Right hindlimb (tissue), 1 donor: Measurements from ENCODE around the gene NAALADL2.

Source experiments
- DNase-seq: peaks from one replicate; pipeline ENCODE4 v3.0.0-alpha.2; 2018

Gene NAALADL2

GRCh38 chr3:175272392-175272791 is 413.3 kb downstream of the NAALADL2 start:
- DNase-seq: no peak

GRCh38 chr3:175273573-175273972 is 414.4 kb downstream of the NAALADL2 start:
- DNase-seq: no peak

GRCh38 chr3:175274056-175274455 is 414.9 kb downstream of the NAALADL2 start:
- DNase-seq: no peak

GRCh38 chr3:175274474-175275218 is 415.5 kb downstream of the NAALADL2 start:
- no peak for DNase-seq

- DNase-seq: no peak
Measured at GRCh38 chr3:175278680-175279079, 419.5 kb downstream of the NAALADL2 start.

- DNase-seq: no peak
Measured at GRCh38 chr3:175279457-175279856, 420.3 kb downstream of the NAALADL2 start.

- no peak for DNase-seq
Measured at GRCh38 chr3:175279911-175280310, 420.8 kb downstream of the NAALADL2 start.

- no peak for DNase-seq
Measured at GRCh38 chr3:175287361-175287963, 428.3 kb downstream of the NAALADL2 start.

- no peak for DNase-seq
Measured at GRCh38 chr3:175288621-175289020, 429.5 kb downstream of the NAALADL2 start.

- no peak for DNase-seq
Measured at GRCh38 chr3:175294793-175295192, 435.7 kb downstream of the NAALADL2 start.

GRCh38 chr3:175295248-175296130 is 436.4 kb downstream of the NAALADL2 start:
- no peak for DNase-seq

- no peak for DNase-seq
Measured at GRCh38 chr3:175297216-175297615, 438.1 kb downstream of the NAALADL2 start.

GRCh38 chr3:175301741-175302140 is 442.6 kb downstream of the NAALADL2 start:
- no peak for DNase-seq

GRCh38 chr3:175304404-175304803 is 445.3 kb downstream of the NAALADL2 start:
- peak; percentile 87 for DNase-seq

GRCh38 chr3:175307642-175308041 is 448.5 kb downstream of the NAALADL2 start:
- DNase-seq: no peak

- DNase-seq: no peak
Measured at GRCh38 chr3:175308097-175308496, 449.0 kb downstream of the NAALADL2 start.

GRCh38 chr3:175310046-175310445 is 450.9 kb downstream of the NAALADL2 start:
- no peak for DNase-seq

- no peak for DNase-seq
Measured at GRCh38 chr3:175311404-175311803, 452.3 kb downstream of the NAALADL2 start.

GRCh38 chr3:175311946-175312345 is 452.8 kb downstream of the NAALADL2 start:
- no peak for DNase-seq

GRCh38 chr3:175312791-175313190 is 453.7 kb downstream of the NAALADL2 start:
- no peak for DNase-seq

- no peak for DNase-seq
Measured at GRCh38 chr3:175316799-175317198, 457.7 kb downstream of the NAALADL2 start.

GRCh38 chr3:175325440-175325839 is 466.3 kb downstream of the NAALADL2 start:
- no peak for DNase-seq

- DNase-seq: no peak
Measured at GRCh38 chr3:175326041-175326440, 466.9 kb downstream of the NAALADL2 start.

- DNase-seq: no peak
Measured at GRCh38 chr3:175329373-175329772, 470.2 kb downstream of the NAALADL2 start.
